Left lung (tissue), 10 donors: ENCODE data around the gene ZNF213. TPM values are rescaled to one million over a fixed set of nuclear protein-coding genes. Genes with fewer than 3 reads are reported as not detected.
A peak's percentile ranks its signal among the peaks of the same experiment; 100 is the strongest.

Experiments
- ATAC-seq: fragments of 200-7000 bp; cut with Tn5 transposase; one replicate; pipeline ENCODE4 v1.9.1; 2020; ENCODE audit warnings: moderate library complexity
- DNase-seq, 4 donors: peaks; one replicate each; pipeline ENCODE4 v3.0.0-alpha.2; 2013 to 2020
- H3K27ac ChIP-seq, 2 donors: fragments of 200-600 bp; sonication (generic) in 1 of 2; one replicate each; pipeline versions ENCODE4 v1.5.0 to v1.8.0; 2020 to 2021
- H3K27me3 ChIP-seq, 2 donors: fragments of 200-600 bp; sonication (generic) in 1 of 2; one replicate each; pipeline versions ENCODE4 v1.5.0 to v1.8.0; 2020 to 2021
- H3K36me3 ChIP-seq, 2 donors: fragments of 200-600 bp; sonication (generic) in 1 of 2; one replicate each; pipeline versions ENCODE4 v1.5.0 to v1.8.0; 2020 to 2021
- H3K4me1 ChIP-seq, 2 donors: fragments of 200-600 bp; one replicate each; pipeline ENCODE4 v1.8.0; 2021
- H3K4me3 ChIP-seq, 2 donors: fragments of 200-600 bp; sonication (generic) in 1 of 2; one replicate each; pipeline versions ENCODE4 v1.5.0 to v1.8.0; 2020 to 2021; ENCODE audit warnings: mild to moderate bottlenecking in 1 of 2
- H3K9me3 ChIP-seq, 2 donors: fragments of 200-600 bp; sonication (generic) in 1 of 2; one replicate each; pipeline versions ENCODE4 v1.5.0 to v1.8.0; 2020 to 2021
- intact Hi-C, 2 donors: fragments of 100-400 bp; cut with DNase I; formaldehyde crosslinking; loops; one replicate each; pipeline versions ENCODE4 v1.11.2 to v1.14.2; 2022
- polyA plus RNA-seq, 6 donors: library from polyadenylated mRNA; unstranded; fragments of 120-200 nt; gene quantifications; one replicate each; pipeline ENCODE4 v1.2.1, GENCODE V29; 2013; ENCODE audit not compliant: insufficient read length in 6 of 6
- total RNA-seq, 2 donors: library from RNA; stranded (reverse); fragmentation: NEBNext Ultra II Directional; extraction: Animal tissue kit (Norgen Biotek cat#: 25700); gene quantifications; one replicate each; pipeline ENCODE4 v1.2.1, GENCODE V29; 2021
- TF ChIP-seq, protein P1 (sequence below), 2 donors: fragments of 200-600 bp; sonication (generic) in 1 of 2; IDR thresholded peaks; one replicate each; pipeline versions ENCODE4 v1.5.0 to v1.8.0; 2021; ENCODE audit warnings: antibody characterized with exemption in 2 of 2
- donor health status: DM: no; HTN: yes; CAD: no.
- donor health status: DM: no; HTN: no; CAD: no.

Gene ZNF213
- total and polyA plus RNA-seq, 8 donors = 8.4 to 17.8 (median 13.0) TPM

DNA sequence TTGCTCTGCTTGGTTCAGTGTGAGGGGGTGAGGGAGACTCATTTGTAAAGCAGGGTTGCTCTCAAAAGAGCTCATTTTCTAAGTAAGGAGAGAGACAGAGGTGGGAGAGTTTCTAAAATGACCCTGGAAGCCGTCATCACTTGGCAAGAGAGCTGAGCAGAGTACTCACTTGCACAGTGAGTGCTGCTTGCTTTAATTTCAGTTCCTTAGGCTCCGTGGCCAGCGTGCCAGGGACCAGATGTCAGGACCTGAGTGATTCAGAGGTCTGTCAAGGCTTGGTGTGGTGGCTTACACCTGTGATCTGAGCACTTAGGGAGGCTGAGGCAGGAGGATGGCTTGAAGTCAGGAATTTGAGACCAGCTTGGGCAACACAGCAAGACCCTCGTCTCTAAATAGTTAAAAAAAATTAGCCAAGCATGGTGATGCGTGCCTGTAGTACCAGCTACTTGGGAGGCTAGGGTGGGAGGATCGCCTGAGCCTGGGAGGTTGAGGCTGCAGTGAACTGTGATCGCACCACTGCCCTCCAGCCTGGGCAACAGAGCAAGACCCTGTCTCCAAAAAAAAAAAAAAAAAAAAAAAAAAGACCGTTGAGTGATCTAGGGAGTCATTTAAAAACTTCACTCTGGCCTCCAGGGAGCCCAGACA lies 11.8 kb upstream of the ZNF213 start:
- DNase-seq (peak in 1 of 4 donors; percentile 20), ATAC-seq (no peak)
- TF ChIP-seq, protein P1, sequence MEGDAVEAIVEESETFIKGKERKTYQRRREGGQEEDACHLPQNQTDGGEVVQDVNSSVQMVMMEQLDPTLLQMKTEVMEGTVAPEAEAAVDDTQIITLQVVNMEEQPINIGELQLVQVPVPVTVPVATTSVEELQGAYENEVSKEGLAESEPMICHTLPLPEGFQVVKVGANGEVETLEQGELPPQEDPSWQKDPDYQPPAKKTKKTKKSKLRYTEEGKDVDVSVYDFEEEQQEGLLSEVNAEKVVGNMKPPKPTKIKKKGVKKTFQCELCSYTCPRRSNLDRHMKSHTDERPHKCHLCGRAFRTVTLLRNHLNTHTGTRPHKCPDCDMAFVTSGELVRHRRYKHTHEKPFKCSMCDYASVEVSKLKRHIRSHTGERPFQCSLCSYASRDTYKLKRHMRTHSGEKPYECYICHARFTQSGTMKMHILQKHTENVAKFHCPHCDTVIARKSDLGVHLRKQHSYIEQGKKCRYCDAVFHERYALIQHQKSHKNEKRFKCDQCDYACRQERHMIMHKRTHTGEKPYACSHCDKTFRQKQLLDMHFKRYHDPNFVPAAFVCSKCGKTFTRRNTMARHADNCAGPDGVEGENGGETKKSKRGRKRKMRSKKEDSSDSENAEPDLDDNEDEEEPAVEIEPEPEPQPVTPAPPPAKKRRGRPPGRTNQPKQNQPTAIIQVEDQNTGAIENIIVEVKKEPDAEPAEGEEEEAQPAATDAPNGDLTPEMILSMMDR (IDR thresholded peaks at IDR 0.05) = no peak
- no peak overlapping the region for H3K27ac ChIP-seq
- H3K4me1 ChIP-seq = peaks cover 5 to 17% of the 10 kb centered on the region in 2 donors
- peaks cover 0 to 28% of the 10 kb centered on the region in 2 donors for H3K36me3 ChIP-seq
- H3K4me3 ChIP-seq = no peak overlapping the region
- intact Hi-C loops = no loop called here
- no peaks in the 10 kb centered on the region for H3K9me3 ChIP-seq
- H3K27me3 ChIP-seq = no peaks in the 10 kb centered on the region

DNA sequence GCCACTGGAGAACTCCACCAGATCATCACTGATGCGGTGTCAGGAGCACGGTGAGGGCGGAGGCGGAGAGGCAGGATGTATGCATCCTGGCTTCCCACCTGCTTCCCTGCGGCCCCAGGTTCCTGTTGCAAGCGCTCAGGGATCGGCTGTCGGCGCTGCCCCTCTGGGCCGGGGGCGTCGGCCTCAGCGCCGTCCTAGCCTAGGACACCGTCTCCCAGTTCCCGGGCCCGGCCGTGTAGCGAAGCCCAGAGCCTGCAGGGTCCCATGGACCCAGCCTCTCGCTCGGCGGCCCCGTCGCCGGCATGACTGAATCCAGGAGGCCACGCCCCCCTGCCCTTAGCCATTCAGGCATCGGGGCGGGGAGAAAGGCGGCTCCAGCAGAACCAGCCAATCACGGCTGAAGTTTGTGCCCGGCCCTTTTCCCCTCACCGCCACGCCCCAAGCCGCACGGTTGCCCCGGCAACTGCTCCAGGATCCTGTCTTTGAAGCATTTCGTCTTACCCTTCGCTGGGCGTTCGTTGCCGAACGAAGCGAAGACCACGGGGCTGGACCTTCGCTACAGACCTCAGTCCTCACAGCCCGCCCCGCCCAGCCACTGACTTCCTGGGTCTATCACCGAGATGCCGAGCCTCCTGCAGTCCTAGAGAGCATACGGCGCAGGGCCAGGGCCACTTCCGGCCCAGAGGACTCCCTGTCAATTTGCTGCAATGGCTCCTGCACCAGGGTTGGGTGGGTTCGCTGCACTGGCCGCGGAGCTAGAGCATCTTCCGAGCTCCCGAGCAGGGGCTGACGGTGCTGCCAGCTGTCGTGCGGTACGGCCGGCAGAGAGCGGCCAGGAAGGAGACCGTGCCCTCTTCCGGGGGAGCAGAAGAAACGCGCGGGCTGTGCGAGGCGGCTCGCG lies 10.6 kb upstream of the ZNF213 start:
- no peaks in the 10 kb centered on the region for H3K27me3 ChIP-seq
- H3K9me3 ChIP-seq = no peaks in the 10 kb centered on the region
- peak; percentile 98 for ATAC-seq
- DNase-seq = peak; percentile 96 to 98 (median 97)
- intact Hi-C loops = no loop called here
- TF ChIP-seq, protein P1 (IDR thresholded peaks at IDR 0.05) = no peak
- H3K4me3 ChIP-seq = peak overlapping the region; percentile 58 to 72
- H3K36me3 ChIP-seq = peaks cover 0 to 16% of the 10 kb centered on the region in 2 donors
- peaks cover 10 to 27% of the 10 kb centered on the region in 2 donors for H3K4me1 ChIP-seq
- peak overlapping the region; percentile 61 to 89 for H3K27ac ChIP-seq

DNA sequence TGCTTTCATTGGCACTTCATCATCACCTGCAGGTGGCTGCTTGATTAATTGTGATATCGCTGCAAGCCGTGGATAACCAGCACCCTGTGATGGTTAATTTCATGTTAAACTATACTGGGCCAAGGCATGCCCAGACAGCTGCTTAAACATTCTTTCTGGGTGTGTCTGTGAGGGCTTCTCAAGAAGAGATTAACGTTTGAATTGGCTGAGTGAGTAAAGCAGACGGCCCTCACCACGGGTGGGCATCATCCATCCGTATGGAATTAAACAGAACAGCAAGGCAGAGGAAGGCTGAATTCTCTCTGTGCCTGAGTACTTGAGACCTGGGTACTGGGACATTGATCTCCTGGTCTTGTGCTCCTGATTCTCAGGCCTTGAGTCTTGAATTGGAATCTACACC lies 7.1 kb upstream of the ZNF213 start:
- TF ChIP-seq, protein P1 (IDR thresholded peaks at IDR 0.05) = no peak
- H3K27ac ChIP-seq = no peak overlapping the region
- no peak overlapping the region for H3K4me3 ChIP-seq
- ATAC-seq (no peak), DNase-seq (no peak)
- H3K4me1 ChIP-seq = peaks cover 17 to 50% of the 10 kb centered on the region in 2 donors
- H3K27me3 ChIP-seq = no peaks in the 10 kb centered on the region
- peaks cover 0 to 13% of the 10 kb centered on the region in 2 donors for H3K36me3 ChIP-seq
- intact Hi-C loops = no loop called here
- H3K9me3 ChIP-seq = no peaks in the 10 kb centered on the region

DNA sequence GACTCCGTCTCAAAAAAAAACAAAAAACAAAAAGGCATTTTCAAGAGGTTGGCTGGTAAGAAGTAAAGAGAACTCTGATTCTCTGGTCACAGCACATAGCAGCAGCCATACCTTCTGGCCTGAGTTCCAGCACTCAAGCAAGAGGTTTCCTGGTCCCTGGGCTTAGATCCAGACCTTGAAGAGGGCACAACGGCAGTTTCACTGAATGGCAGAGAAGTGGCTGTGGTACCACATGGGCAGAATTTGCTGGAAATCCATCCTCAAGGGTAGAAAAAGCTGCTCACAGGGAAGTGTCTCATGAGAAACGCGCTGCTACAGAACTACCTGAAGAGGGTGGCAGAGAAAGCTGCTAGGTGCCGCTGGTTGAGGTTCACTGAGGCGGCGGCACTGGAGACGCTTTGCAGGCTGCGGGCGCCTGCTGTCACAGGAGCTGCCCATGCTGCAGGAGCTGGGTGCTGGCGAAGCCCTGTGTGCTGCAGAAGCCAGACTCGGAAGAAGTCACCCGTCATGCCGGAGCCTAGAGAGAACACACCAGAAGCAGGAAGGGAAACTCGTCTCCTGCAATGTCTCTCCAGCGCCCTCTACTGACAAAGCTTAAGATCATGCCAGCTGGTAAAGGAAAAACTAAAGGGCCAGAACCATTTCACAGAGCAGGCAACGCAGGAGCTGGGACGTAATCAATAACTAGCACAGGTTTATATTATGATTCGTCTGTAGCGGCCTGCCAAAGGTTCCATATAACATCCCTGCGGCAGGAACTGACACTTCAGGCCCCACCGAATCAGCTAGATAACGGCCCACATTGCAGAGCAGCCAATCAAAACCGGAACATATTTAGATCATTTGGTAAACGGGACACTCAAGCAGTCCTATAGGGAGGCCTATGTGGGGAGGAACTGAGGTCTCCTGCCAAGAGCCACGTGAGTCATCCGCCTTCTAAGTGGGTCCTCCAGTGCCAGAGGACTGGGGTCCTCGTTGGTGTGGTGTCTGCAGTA lies 5.4 kb upstream of the ZNF213 start:
- Histone ChIP-seq H3K4me3 (peak overlapping the region; percentile 34 to 42), H3K4me1 (peaks cover 19 to 57% of the 10 kb centered on the region in 2 donors), H3K9me3 (no peaks in the 10 kb centered on the region), H3K27me3 (no peaks in the 10 kb centered on the region), H3K36me3 (peaks cover 0 to 13% of the 10 kb centered on the region in 2 donors), H3K27ac (peak overlapping the region; percentile 76 to 87)
- intact Hi-C loops = no loop called here
- peak; percentile 79 to 90 (median 82) for DNase-seq
- ATAC-seq = peak; percentile 85
- TF ChIP-seq, protein P1 (IDR thresholded peaks at IDR 0.05) = peak; percentile 83 to 88
